ENCODE measurements around the gene SNX1. TPM values are rescaled to one million over a fixed set of nuclear protein-coding genes. Genes with fewer than 3 reads are reported as not detected.

SNX1 gene
- total RNA-seq, 1 donor from 2014 or later = 142 TPM

DNA sequence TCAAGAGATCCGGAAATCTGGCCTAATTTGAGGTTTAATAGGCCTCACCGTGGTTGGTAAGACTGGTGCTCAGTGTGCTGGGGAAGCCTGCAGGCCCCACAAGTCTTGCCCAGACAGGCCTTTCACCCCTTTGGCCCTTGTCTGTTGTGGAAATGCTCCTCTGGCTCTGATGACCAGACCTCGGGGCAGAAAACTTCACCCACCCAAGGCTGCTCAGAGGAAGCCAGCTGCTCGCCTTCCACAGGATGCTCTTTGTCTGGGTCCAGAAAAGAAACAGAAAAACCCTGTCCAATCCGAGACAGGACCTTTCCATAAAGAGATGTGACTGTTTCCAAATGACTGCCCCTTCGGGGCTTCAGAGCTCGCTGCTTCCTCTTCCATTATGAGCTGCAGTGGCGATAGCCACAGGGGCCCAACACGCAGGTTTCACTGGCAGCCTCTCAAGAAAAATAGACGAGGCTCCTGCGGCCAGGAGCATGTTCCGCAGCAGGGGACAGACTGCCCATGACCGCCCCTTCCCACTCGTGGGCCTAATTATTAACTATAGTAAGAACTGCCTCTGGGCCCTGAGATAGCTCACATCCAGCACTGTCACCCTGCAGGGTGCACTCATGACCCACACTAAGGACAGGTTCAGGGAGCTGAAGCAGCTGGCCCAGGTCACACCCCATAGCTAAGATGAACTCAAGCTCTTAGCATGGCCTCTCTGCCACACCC lies 48.9 kb downstream of the SNX1 start:
- intact Hi-C loops (cut with micrococcal nuclease) = no loop called here

DNA sequence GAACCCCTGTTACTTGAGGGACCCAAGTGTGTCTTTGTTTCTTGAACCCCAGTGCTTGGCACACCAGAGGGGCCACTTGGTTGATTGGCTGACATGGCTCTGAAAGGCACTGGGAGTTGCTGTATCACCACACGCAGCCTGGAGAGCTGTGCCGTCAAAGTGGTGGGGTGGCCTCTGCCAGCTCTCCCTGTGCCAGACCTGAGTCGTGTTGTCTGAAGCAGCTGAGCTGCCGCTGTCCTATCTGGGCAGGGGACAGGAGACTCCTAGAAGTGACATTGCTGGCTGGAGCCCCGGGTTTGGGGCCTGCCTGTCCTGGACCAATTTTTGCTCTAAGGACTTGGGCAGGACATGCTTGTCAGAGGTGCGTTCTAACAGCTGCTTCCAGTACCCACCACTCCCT lies 50.3 kb downstream of the SNX1 start:
- intact Hi-C loops (cut with micrococcal nuclease) = no loop called here

- intact Hi-C loops (cut with micrococcal nuclease) = no loop called here
Measured at GRCh38 chr15:64146520-64146884, 50.7 kb downstream of the SNX1 start.

GRCh38 chr15:64146885-64147681 lies 51.3 kb downstream of the SNX1 start:
- intact Hi-C loops (cut with micrococcal nuclease) = no loop called here

GRCh38 chr15:64148168-64148567 lies 52.4 kb downstream of the SNX1 start:
- intact Hi-C loops (cut with micrococcal nuclease) = no loop called here

- intact Hi-C loops (cut with micrococcal nuclease) = no loop called here
Measured at GRCh38 chr15:64148581-64148980, 52.8 kb downstream of the SNX1 start.

- intact Hi-C loops (cut with micrococcal nuclease) = no loop called here
Measured at GRCh38 chr15:64149424-64149823, 53.6 kb downstream of the SNX1 start.

DNA sequence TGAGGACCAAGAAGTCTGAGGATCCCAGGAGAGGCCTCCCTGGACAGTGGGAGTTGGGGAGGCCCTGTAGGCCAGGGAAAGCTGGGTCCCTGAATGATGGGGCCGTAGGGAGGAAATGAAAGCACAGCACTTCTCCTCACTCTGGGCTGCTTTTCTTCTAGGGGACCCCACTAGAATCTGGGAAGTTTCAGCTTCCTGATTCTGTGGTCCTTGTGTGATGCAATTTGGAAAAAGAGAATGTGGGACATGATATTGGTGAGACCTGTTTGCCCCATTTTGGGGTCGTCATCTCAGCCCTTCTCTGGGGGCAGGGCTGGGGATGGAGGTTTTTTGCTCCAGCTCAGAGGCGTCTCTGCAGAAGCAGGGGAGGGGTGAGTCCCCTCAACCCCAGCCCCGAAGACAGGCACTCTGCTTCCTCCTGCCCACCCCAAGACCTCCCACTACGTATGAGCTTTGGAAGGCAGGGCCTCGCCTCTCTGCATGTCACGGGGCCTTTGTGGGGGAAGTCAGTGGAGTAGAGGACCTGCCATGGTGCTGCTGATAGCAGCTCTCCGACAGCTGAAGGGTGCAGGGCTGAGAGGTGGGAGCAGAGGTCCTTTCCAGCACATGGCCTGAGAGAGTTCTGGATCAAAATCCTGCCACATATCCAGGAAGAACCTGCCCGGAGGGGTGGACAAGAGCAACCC lies 54.3 kb downstream of the SNX1 start:
- intact Hi-C loops (cut with micrococcal nuclease) = loop anchor here (5.0 kb wide), 6 partner anchors 38 to 982 kb away; partner anchors contain the start of genes HERC1, PDCD7 and PLEKHO2

DNA sequence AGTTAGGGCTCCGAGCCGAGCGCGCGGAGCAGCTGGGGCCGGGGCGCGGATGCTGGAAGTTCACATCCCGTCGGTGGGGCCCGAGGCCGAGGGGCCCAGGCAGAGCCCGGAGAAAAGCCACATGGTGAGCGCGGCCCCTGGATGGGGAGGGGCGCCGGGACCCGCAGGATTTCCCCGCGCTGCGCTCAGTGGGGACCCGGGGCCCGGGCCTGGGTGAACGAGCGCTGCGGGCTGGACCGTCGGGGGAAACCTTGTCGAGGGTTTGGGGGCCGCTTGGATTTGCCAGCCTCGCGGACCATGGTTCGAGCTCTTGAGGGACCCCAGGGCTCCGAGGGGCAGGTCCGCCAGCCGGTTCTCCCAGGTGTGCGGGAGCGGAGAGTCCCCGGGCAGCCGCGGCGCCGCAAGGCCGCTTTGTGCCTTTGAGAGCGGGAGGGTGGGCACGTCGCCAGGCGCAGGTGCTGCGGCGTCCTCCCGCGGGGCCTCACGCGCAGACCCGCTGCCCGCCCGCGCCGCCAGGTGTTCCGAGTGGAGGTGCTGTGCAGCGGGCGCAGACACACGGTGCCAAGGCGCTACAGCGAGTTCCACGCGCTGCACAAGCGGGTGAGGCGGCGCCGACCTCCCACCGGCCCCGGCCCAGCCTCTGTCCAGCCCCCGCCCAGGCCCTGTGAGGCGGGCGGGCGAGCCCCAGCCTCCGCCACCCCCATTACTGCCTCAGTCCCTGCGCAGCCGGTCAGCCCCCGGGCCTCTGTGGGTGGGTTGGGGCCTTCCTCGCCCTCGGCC lies 56.1 kb downstream of the SNX1 start, which contains the start of gene SNX22:
TSS of gene SNX22 (plus strand) at position 5 of the 780 bp plus-strand sequence. CDS start at position 50, 45 bp downstream.
- intact Hi-C loops (cut with micrococcal nuclease) = loop anchor here (2.0 to 5.0 kb wide), 8 partner anchors 40 to 980 kb away; partner anchors contain the start of genes HERC1, PDCD7 and PLEKHO2

DNA sequence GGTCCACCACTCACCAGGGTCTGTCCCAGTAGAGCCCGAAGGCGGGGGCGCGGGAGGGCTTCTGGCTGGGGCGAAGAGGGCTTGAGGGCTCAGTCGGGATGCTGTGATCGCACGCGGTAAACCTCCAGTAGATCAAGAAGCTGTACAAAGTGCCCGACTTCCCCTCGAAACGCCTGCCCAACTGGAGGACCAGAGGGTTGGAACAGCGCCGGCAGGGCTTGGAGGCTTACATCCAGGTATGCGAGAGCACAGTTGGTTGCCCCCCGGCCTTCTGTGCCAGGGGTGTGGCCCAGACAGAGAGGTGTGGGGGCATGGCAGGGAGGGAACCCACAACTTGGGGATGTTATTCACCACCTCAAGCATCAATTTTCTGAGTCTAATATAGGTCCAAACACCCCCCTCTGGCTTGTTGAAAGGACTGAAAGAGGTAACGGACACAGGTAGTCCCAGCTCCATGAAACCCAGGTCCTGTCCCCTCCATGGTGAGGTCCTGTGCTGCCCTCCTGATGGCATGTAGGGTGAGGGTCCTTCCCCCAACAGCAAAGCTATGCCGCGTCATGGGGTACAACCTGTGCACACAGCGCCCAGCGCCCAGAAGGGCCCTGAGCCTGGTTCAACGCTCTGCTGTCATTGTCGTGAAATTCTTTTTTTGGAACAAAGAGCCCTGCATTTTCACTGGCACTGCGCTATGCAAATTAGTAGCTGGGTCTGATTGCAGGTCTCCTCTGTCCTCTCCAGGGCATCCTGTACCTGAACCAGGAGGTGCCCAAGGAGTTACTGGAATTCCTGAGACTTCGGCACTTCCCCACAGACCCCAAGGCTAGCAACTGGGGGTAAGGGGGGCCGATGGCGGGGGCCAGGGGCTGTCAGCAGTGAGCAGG lies 57.0 kb downstream of the SNX1 start:
- intact Hi-C loops (cut with micrococcal nuclease) = loop anchor here (1.0 to 5.0 kb wide), 10 partner anchors 11 to 980 kb away; partner anchors contain the start of genes HERC1, PDCD7, PLEKHO2 and PPIB

- intact Hi-C loops (cut with micrococcal nuclease) = loop anchor here (1.0 to 5.0 kb wide), 10 partner anchors 10 to 979 kb away; partner anchors contain the start of genes HERC1, PDCD7, PLEKHO2 and PPIB
Measured at GRCh38 chr15:64153480-64154367, 57.9 kb downstream of the SNX1 start.

DNA sequence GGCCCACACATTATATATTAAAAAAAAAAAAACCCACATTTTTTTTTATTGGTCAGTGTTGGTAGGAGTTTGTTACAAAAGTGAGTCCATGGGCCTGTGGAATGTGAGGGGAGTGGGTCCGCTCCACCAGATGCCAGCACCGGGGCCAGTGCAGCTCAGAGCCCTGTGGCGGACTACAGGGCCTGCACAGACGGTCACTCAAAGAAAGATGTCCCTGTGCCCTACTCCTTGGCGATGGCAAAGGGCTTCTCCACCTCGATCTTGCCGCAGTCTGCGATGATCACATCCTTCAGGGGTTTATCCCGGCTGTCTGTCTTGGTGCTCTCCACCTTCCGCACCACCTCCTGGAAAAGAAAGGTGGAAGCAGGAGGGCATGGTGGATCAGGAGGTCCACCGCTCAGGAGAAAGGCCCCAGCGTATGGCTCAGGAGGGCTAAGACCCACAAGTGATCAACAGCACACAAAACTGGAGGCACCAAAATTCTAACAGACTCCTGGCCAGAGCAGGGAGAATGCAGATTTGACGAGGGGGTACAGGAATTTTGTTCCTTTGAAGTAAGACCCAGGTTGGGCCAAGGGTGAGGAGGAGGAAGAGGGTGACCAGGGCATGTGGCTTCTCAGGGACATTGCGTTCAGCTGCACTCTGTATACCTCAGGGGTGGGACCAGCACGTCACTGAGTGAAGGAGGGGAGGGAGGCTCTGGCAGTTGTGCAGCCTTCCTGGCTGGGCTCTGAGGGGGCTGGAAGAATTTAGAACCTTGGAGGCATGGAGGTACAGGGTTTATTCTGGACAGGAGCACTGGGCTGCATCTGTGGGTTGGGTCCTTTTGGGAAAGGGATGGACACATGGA lies 60.2 kb downstream of the SNX1 start:
- intact Hi-C loops (cut with micrococcal nuclease) = no loop called here

DNA sequence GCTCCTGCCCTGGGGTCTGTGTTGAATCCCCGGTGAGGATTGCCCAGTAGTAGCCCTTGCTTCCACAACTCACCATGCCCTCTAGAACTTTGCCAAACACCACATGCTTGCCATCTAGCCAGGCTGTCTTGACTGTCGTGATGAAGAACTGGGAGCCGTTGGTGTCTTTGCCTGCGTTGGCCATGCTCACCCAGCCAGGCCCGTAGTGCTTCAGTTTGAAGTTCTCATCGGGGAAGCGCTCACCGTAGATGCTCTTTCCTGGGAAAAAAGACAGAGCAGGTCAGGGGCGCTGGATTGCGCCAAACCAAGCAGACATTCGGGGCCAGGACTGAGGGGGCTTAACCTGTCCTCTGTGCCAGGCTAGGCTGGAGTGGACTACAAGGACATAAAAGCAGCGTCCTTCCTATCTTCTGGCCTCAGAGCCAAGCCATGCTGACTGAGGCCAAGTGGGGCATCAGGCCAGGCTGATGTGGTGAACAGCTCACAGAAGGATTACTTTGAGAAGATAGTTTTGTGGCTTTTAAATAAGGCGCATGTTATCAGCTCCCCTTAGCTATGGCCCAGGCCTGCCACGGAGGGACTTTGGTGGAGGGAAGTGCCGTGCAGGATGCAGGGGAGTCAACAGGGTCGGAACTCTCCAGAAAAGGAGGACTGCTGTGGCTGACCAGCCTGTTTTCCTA lies 61.0 kb downstream of the SNX1 start:
- intact Hi-C loops (cut with micrococcal nuclease) = no loop called here

GRCh38 chr15:64157599-64158125 lies 61.9 kb downstream of the SNX1 start:
- intact Hi-C loops (cut with micrococcal nuclease) = no loop called here

DNA sequence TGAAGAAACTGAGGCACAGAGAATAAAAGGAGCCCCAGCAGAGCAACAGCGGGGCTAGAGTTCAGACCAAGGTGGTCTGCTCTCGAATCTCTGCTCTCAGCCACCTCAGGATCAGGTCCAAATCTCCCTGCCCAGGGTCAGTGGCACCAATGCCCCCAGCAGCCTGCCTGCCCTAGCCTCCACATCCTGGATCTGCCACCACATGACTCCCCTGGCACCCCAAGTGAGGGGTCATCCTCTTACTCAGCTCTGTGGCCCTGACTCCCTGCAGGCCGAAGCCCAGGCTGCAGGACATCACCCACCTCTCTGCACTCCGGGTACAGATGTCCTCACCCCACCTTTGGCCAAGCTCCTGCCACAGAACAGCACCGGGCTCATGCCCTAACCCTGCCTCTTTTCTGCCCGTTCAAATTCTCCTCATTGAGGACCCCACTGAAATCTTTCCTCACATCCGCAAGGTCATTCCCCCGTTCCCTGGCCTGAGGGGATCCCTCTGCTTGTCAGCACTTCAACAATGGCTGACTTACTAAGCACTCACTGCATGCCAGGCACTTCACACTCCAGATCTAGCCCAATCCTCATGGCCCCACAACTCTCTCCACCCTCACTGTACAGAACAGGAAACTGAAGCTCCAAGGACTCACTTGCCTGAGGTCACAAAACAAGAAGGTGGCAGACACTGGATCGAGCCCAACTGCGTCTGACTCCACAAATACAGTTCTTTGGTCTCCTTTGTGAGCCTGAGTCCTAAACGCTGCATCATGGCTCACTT lies 62.8 kb downstream of the SNX1 start:
- intact Hi-C loops (cut with micrococcal nuclease) = no loop called here

All from T-helper 1 cell treated with Interleukin-12 subunit alpha and Interleukin-12 subunit beta and Interleukin-4 antibody, amounts not matched to agents 30 ng/mL and 1 ng/mL, for 36 hours (primary cell).